HG03175 (cell line): ENCODE measurements around the gene KRTAP13-2.

Experiments used
- ATAC-seq: cut with Tn5 transposase; IDR thresholded peaks from one replicate; pipeline ENCODE4 v1.9.1; 2021; ENCODE audit warnings: mild to moderate bottlenecking, moderate library complexity; ENCODE audit not compliant: unreplicated experiment

KRTAP13-2 gene, protein sequence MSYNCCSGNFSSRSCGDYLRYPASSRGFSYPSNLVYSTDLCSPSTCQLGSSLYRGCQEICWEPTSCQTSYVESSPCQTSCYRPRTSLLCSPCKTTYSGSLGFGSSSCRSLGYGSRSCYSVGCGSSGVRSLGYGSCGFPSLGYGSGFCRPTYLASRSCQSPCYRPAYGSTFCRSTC

DNA sequence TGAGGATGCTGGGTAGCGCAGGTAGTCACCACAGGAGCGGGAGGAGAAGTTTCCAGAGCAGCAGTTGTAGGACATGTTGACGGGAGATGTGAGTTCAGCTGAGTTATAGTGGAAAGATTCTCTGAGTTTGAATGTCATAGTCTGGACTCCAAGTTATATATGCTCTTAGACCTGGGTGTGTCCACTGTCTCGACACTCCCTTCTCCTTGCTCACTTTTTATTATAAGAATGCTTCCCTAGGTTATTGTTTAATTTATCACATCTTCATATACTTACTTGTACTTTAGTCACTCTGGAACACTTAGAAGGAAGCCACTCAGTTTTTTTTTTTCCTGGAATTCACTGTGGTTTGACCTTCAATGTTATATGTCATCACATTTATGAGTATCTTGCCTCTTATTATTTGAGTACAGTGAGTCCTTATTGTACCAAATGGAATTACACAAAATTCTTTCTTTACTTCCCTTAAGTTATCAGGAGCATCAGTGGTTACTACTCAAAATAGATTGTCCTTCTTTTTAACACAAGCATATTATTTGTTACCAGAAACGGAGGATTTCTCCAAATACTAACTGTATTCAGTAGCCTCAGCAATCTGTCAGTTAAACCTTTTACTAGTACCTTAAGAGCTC lies at the start of gene KRTAP13-2:
Gene KRTAP13-2 (minus strand): TSS at position 133 of the 632 bp plus-strand sequence. CDS start 58 bp downstream, at position 75.
- ATAC-seq: no peak

DNA sequence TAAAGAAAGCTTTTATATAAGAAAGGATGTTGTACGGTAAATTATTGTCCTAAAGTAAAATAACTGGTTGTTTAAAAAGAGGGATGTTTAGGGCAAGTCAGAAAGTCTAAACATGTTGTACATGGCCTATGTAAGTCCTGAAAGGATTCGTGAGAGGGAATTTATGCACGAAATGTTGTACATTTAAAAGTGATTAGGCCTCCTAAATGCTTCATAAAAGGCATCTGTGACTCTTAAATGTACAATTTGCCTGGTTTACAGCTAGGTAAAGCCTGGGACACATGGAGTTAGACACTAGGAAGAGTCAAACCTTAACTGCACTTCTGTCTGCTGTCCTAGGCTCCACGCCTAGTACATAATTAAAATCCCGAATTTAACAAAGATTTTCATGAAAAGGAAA lies 43.9 kb upstream of the KRTAP13-2 start:
- no peak for ATAC-seq

DNA sequence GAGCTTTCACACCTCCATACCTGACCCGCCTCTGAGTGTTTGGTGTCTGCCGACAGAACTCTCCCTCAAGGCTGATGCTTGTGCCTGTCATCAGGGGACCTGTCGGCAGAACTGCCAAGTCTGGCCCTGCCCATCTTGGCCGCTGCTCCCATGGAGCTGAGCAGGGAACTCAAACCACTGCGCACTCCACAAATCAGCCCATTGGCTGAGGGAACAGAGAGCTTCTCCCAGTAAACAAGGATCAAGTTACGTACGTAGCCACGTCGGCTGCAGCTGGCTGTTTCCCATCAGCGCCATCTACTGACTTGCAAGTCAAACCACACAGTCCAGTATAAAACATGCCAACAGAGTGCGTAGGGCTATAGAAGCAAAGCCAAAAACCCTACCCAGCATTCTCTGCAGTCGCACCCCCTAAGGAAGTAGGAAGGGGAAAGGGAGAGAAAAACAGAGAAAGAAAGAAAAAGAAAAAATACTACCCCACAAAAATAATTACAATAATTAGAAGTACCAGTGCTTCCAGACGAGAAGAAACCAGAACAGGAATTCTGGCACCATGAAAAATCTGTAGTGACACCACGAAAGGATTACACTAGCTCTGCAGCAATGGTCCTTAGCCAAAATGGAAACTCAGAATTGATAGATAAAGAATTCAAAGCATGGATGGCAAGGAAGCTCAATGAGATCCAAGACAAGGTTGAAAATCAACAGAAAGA lies 36.9 kb upstream of the KRTAP13-2 start:
- no peak for ATAC-seq

DNA sequence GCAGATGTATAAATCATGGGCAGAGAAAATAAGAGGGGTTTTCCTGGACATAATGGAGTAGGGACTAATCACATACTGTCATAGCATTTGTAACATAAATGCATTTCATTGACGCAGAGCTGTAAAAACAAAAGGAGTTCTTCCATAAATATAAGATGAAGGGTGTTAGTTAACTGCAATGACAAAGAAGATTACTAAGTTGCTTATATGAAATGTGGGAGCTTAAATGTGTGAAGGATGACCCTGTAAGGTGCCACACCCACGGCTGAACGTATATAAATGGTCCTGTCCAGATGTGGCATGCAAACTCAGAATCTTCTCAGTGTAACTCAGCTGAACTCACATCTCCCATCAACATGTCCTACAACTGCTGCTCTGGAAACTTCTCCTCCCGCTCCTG lies 23.7 kb upstream of the KRTAP13-2 start, which contains the start of gene KRTAP13-1:
Gene KRTAP13-1 (plus strand): TSS at position 301 of the 400 bp plus-strand sequence. CDS start 56 bp downstream, at position 357.
- no peak for ATAC-seq

DNA sequence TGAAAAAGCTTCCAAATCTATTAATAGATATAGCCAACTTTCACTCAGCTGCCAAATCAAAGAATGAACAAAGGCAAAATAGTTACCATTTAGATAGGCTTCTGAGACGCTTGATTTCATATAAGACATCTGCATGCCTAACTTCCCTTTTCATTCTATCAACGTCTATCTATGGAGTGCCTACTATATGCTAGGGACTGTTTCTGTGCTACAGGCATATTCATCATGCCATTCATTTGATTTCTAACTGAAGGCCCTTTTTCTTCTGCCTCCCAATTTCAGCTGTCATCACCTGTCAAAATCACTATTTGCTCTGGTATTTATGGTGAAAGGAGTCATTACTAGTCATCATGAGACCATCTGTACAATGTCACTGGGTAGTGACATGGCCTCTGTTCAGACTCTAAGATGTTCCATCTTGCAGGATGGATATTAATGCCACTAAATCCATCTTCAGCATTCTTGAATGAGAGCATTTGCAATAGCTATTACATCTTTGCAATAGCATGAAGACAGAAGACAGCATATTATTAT lies 19.5 kb upstream of the KRTAP13-2 start:
- ATAC-seq: no peak

DNA sequence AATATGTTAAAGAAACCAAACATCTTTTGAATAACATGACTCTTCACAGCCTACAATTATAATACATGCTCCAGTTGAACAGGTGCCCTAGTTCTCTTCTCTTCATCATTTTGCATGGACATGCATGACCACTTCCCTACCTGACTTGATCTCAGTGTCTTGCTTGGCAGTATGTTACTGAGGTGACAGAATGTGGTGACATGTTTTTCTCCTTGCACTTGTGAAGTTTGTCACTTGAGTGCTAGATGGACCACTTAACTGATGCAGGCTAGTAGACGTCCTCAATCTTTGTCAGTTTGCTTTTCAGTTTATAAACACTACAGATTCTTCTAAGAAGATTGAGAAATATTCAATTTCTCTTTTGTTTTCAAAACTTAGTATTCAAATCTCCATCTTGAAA lies 10.1 kb upstream of the KRTAP13-2 start:
- no peak for ATAC-seq

DNA sequence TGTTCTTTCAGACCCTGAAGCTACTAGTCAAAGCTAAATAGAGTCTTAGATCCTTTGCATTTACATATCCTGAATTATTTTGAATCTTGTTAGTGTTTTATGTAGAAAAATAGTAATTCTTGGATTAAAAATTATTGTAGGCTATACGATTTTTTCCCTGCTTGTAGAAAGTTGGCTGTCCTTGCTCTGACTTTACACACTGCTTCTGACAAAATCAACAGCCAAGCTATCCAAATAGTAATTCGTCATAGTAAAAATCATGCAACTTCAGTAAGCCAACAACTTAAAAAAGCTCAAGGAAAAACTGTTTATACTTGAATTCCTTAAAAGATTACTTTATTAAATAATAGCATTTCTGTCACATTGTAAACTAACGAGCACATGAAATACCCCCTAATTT lies 16.2 kb downstream of the KRTAP13-2 start:
- ATAC-seq: no peak

DNA sequence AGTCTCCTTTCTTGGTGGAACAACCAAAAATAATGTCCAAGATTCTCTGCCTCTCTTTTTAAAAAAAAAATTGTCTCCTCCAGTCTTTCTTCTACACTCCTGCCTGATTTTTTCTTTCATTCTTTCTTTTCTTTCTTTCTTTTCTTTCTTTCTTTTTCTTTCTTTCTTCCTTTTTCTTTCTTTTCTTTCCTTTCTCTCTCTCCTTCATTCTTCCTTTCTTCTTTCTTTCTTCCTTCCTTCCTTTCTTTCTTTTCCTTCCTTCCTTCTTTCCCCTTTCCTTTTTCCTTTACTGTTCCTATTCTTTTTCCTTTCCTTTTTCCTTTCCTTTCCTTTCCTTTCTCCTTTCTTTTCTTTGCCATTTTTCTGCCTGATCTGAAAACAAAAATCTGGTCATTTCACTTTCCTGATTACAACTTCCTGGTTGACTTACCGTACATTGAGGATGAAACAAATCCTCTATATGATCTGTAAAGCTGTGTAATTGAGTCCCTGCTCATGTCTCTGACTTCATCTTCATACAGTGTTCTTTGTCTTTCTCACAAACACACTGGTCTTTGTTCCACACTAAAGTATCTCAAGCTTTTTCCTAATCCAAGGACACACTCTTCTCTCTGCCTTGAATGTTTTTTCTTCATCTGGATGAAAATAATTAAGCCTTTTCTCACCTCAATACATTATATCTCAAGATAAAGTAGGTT lies 17.6 kb downstream of the KRTAP13-2 start:
- no peak for ATAC-seq

DNA sequence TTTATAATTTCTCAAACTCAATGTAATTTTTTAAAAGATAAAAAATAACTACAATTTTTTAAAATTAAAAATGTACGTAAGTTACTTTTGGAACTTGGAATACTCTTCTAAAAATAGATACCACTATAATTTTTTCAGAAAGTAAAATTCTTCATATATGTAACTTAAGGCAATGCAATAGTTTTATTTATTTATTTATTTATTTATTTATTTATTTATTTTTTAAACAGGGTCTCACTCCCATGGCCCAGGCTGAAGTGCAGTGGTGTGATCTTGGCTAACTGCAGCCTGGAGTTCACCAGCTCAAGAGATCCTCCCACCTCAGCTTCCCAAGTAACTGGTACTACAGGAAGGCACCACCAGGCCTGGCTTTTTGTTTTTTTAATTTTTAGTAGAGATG lies 20.5 kb downstream of the KRTAP13-2 start:
- no peak for ATAC-seq

DNA sequence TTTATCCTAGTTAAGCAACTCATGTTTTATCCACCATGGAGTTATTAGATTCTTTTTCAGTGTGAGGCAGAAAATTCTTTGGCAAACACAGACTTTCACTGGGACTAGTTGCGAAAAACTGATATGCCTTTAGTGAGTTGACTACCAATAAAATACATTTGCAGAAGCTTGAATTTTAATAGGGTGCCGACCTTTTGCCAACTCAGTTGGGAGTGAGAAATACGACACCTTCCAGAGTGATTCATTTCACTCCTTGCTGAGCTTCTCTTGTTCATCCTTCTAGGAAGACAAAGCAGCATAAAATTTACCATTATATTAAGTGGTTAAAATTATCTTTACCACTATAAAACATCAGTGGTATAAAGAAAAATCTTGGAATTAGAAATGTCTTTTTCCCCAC lies 22.5 kb downstream of the KRTAP13-2 start:
- ATAC-seq: no peak

DNA sequence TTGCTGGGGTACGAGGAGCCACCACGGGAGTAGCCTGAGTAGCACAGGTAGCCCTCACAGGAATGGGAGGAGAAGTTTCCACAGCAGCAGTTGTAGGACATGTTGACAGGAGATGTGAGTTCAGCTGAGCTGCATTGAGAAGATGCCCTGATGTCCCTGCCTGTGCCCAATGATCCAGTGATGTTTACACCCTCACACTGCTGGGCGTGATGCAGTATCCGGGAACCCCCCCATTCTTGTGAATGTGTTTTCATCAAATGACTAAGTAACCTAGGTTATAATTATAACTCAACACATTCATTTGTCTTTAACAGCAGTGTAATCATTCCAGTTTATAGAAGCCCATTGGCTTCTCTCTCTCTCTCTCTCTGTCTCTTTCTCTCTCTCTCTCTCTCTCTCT lies 23.6 kb downstream of the KRTAP13-2 start, which contains the start of gene KRTAP23-1:
Gene KRTAP23-1 (minus strand): TSS at position 101 of the 400 bp plus-strand sequence. CDS start 0 bp downstream, at position 101.
- no peak for ATAC-seq

DNA sequence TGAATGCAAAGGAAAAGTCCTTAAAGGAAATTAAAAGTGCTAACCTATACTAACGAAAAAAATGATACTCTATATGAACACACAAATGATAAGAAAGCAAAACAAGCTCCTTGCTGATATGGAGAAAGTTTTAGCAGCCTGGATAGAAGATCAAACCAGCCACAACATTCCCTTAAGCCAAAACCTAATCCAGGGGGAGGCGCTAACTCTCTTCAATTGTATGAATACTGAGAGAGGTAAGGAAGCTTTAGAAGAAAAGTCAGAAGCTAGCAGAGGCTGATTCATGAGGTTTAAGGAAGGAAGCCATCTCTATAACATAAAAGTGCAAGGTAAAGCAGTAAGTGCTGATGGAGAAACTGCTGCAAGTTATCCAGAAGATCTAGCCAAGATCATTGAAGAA lies 27.1 kb downstream of the KRTAP13-2 start:
- no peak for ATAC-seq

DNA sequence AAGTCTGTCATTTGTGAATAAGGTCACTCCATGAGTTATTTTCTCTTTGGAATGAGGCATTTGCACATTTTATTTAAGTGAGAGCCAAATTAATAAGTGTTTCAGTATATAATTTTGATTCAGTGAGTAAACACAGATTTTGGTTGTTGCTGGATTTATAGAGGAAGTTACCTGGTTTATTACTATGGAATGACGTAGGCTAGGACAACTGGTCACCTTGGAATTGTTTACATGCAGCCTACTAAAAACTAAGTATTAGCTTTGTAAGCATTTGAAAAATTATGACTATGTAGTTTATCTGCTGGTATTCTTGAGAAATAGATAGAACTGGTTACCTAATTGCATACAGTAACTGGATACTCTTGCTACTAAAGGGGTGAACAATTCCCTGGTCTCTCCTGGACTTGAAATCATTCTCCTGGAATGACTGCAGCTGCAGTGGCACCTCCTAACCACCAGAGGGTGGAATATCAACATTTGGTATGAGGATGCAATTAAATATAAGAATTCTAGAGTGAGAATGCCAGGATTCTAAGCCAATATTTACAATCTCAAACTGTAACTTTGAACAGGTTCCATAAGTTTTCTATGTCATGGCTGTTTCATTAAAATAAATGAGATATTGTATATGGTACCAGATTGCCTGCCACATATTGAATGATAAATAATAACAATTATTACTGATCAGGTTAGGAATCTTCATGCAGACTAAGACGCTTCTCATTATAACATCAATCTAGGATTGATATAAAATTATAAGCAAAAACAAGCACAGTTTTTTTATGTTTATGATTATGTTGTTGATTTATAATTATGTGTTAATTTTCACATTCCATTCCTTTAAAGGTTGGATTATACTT lies 31.1 kb downstream of the KRTAP13-2 start:
- no peak for ATAC-seq

DNA sequence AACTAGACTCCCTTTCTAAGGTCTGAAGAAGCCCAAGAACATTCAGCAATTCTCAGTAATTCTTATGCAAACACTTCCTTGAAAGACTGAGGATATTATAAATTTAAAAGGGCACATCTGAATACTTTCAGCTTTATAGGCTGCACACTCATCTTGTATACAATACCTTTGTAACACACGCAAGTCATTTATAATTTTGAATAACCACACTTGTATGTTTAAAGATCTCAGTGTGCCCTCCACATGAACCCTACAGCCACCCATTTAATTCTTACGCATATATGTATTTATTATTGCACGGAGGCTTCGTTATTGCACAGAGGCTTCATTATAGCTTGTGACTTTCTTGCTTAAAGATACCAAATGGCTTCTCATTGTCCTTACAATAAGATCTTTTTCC lies 33.4 kb downstream of the KRTAP13-2 start:
- no peak for ATAC-seq

DNA sequence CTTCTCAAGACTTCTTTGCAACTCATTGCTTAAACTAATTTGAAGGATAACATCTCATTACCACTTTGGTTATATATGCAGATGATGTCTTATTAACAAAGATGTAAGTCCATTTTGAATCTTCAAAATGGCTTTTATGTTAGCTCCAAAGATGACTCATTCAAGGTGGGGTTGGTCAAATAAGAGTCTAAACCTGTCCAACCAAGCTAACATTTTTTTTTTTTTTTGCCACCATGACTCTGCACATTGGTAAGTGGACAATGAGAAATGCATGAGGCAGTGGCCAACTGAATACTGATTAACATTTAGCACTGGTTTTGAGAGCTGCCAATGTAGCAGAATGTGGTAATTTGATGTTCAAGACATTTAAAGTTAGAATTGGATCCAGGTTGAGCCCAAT lies 34.3 kb downstream of the KRTAP13-2 start:
- ATAC-seq: no peak

DNA sequence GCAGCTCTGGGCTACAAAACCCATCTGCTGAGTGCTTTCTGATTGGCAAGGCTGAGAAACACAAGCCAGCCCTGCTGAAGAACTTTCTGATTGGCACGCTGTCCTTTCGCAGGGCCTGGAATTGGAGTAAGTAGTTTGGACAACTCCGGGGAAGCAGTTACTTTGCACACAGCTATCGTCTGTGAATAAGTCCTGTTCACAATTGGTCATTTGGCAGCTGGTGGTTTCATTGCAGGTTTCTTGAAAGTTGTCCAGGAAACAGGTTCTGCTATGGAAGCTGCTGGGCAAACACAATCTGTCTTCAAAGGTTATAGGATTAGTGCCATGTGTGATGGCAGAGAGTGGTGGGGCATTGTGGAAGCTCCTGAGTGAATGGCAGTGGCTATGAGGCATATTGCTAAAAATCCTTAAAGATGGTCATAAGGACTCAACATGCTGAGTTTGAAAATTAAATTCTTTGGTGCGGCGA lies 34.8 kb downstream of the KRTAP13-2 start, which contains the start of gene KRTAP27-1:
Gene KRTAP27-1 (minus strand): TSS at position 419 of the 469 bp plus-strand sequence. CDS start 26 bp downstream, at position 393.
- ATAC-seq: no peak

DNA sequence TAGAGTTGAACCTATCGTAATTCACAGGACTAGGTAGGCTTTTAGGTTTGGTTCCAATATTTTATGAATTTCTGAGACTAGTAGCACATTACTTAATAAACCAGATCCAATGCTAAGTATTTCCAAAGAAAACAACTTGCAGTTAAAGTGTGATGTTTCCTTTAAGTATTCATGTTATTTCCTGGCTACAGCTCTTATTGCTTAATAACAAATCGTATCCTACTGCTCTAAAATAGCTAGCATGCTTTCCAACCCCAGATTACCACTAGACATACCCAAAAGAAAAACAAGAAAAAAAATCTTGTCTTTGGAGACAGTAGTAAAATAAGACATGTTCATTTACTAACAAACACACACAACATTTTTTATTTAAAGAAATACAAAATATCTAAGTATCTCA lies 35.5 kb downstream of the KRTAP13-2 start:
- no peak for ATAC-seq

DNA sequence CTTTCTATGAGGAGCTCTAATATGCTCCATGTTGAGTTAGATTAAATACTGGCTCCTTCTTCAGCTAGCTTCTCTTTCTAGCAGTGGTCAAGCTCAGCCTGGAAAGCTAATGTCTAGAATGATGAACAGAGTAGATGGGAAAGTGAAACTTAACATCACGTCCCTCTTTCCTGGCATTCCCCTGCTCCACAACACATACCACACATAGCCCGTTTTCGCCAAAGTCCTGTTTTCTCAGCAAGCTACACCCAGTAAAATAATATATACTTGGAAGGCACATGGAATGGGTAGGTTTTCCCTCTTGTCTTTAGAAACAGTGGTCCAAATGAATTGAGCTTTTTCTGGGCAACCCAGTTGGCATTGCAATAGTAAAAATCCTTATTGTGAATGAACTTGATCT lies 38.3 kb downstream of the KRTAP13-2 start:
- ATAC-seq: no peak

DNA sequence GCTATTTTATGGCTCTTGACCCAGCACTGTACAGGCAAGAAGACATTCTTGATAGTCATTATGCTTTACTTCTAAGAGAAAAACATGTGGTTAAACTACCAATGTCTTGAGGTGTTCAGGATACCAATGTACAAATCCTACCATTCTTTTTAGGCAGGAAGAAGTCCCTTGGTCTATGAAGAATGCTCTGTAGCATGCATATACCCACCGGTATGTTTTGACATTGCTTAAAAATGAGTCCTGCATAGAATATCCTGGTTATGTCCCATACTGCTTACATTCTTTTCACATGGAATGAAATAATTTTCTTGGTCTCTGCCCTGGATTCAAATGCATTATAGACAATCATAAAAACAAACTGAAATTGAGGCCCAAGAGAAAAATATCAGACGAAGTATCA lies 39.4 kb downstream of the KRTAP13-2 start:
- ATAC-seq: no peak
